Stimulated activated CD8-positive, alpha-beta memory T cell treated with anti-CD3 and anti-CD28 coated beads, Interleukin-2, amount 100 ng/mL, for 48 hours (primary cell): Measurements from ENCODE around the gene IL17REL.

ENCODE experiments used
- DNase-seq, 2 donors: peaks; one replicate each; pipeline ENCODE4 v3.0.0-alpha.2; 2020; ENCODE audit warnings: low read depth in 2 of 2

Gene IL17REL

DNA sequence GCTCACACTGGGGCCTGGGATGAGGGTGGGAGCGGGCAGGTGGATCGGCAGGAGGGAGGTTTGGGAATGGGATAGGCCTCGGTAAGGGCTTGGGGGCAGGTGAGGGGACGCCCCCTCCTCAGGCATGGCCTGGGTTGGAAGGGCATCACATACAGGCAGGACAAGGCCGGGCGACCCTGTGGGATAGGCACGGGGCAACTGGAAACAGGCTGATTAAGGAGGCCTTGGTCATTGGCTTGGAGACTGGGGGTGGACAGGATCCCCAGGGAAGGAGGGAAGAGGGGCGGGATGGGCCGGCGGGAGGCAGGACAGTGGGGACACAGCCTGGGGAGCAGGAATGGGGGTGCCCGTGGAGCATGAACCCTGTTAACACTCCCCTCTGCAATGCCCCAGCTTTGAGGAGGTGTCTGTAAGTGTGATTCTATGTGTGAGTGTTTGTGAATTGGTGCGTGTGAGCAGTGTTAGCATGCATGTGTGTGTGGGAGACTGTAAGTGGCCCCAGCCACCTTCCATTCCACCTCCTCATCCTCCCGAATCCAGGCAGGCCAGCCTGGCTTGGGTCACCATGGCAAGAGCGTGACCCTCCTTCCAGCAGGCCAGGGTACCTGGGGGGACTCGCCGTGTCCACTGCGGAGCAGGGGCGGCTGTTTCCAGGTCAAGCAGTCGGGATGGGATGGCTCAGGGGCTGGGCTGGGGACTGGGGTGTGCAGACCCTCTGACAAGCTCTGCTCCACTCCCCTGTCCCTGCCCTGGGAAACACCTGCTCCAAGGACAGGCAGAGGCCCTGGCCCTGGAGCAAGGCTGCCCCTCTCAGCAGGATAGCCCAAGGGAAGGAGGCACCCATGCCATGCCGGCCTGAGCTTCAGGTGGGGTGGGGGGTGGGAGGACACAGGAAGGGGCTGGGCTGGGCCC is 55.4 kb downstream of the IL17REL start:
- no peak for DNase-seq

- DNase-seq: no peak
Observed at GRCh38 chr22:49956418-49956770, 56.2 kb downstream of the IL17REL start.

DNA sequence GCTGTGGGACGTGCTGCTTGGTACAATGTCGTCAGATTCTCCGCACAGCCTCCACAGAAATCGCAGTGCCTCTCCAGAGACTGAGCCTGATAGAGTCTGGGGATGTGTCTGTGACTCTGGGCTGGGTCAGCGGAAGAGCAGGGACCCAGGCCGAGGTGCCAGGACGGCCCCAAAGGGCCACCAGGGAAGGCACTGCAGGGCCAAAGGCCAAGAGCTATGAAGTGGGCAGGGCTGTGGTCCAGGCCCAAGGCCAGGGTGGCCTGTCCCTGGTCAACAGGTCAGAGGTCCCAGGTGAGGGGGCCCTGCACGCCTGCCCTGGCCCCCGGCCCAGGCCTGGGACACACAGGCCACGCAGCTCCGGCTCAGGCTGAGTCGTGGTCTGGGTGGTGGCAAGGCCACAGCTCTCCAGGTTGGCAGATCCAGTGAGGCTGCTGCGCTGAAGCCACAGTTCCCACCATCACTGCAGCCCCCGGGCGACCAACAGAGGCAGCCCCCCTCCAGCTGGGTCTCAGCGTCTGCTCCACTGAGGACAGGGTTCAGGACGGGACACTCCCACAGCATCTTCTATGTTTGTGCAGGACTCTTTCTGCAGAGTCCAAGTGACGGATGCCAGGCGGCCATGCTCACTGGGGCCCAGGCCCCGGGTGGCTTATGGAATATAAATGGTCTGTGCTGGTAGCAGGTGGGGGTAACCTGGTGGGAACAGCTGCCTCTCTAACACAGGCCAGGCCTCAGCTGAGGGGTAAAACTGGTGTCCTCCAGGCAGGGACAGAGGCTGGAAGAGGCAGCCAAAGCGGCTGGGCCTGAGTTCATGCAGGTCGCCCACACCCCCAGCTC is 56.8 kb downstream of the IL17REL start:
- no peak for DNase-seq

DNA sequence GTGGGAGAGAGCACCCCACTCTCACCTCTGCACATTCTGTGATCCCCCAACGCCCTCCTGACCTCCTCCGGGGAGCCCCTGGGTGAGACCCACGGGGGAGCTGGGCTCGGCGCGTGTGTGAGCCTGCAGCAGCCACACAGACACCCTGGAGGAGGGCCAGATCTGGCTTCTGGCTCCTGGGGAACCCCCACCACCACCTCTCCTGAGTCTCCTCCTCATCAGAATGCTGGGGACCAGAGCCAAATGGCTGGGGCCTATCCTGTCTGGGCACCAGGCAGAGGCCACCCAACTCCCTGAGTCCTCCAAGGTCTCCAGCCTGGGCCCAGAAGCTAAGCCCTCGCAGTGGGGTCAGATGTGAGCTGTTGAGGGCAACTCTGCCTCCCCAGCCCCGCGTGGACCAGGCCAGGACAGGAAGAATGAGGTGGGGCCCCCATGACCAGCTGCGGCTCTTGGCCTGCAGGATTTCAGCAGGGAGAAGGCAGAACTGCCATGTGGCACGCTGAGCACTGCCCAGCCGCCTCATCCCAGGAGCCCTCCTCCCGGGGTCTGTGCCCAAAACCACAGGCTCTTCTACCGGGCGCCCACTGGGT is 57.5 kb downstream of the IL17REL start:
- no peak for DNase-seq

DNA sequence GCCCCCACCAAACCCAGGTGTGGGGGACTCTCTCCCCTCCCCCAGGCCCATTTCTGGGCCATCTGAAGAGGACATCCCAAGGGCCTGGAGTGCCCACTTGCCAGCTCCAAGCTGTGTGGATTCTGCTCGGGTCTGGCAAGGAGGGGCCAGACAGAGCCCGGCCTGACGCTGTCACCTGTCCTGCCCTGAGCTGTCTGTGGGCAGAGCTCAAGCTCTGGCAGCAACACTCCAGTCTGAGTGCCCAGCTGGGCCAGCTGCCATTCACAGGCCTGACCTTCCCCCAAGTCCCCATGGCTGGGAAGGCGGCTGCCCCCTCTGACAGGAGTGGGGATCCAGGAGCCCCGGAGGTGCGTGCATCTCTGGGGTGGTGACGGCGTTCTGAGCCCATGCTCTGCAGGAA is 58.2 kb downstream of the IL17REL start:
- no peak for DNase-seq

- no peak for DNase-seq
Observed at GRCh38 chr22:49953680-49954344, 58.8 kb downstream of the IL17REL start.

GRCh38 chr22:49953027-49953679 is 59.4 kb downstream of the IL17REL start:
- DNase-seq: no peak

- DNase-seq: no peak
Observed at GRCh38 chr22:49951986-49952896, 60.3 kb downstream of the IL17REL start.

DNA sequence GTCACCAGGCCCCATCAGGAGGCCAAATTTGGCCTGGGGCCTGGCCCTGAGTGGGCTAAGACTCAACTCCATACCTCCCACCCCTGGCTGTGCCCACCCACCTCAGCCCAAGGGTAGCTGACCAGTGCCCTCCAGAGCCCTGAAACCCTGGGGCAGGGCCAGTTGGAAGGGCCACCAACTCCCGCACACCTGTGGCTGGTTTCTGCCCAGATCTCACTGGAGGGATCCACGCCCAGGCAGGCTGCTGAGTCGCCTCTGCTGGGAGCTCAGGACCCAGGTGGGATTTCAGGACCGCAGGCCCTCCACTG is 60.9 kb downstream of the IL17REL start:
- no peak for DNase-seq

DNA sequence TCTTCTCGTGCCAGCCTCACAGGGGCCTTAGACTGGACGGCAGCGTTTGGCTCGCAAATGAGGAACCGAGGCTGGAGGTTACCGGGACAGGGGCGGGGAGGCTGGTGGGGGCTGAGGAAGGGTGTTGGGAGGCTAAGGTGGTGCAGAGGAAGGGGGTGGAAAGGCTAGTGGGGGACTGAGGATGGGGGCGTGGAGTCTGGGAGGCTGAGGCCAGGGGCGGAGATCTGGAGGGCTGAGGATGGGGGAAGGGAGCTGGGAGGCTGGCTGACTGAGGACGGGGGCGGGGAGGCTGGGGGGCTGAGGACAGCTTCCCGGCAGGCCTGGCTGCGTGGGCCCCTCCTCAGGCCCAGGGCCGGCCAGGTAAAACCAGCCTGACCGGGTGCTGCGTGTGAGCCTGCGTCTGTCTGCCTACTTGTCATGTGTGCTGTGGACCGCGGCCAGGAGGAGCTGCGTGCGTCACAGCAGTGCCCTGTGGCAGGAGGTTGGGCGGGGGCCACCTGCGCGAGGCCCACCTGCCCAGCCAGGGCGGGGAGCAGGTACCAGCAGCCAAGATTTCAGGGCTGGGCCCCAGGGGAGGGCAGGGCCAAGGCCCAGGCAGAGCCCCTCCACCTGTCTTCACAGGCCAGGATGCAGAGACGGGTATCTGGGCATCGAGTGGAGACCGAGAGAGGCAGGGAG is 61.4 kb downstream of the IL17REL start:
- peak in 1 of 2 donors; percentile 91 for DNase-seq

DNA sequence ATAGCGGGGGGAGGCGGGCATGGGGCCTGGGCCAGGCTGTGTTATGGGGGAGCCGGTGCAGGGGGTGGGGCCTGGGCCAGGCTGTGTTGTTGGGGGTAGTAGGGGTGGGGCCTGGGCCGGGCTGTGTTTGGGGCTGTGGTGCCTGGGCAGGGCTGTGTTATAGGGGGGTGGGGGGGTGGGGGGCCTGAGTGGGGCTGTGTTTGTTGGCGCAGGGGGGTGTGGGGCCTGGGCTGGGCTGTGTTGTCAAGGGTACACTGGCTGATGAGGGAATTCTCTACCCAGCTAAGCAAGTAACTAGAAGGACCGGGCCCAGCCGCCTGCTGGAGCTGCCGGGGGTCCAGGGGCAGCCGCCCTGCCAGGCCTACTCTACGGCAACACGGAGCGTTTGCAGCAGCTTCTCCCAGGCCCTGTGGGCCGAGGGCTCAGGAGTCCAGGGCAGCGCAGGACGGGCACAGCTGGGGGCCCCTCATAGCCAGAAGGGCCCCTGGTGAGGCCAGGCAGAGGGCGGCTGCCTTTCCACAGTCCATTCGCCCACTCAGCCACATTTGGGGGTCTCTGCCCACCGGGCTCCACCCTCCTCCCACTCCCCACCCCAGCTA is 62.1 kb downstream of the IL17REL start:
- DNase-seq: no peak

DNA sequence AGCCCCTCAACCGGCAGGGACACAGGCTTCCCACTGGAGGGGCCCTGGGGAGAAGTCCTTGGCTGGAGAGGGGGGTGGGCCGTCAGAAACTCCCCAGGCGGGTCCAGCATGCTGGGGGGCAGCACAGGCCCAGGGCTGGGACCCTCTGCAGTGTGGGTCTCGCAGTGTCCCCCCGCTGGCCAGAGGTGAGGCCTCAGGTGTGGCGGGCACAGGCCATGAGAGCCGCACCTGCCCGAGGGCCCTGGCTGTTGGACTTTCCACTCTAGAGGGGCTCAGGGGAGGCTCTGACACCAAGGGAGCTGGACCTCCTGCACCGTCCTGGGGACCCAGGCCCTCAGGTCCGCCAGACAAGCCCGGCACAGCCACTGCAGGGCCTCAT is 62.7 kb downstream of the IL17REL start:
- DNase-seq: no peak

DNA sequence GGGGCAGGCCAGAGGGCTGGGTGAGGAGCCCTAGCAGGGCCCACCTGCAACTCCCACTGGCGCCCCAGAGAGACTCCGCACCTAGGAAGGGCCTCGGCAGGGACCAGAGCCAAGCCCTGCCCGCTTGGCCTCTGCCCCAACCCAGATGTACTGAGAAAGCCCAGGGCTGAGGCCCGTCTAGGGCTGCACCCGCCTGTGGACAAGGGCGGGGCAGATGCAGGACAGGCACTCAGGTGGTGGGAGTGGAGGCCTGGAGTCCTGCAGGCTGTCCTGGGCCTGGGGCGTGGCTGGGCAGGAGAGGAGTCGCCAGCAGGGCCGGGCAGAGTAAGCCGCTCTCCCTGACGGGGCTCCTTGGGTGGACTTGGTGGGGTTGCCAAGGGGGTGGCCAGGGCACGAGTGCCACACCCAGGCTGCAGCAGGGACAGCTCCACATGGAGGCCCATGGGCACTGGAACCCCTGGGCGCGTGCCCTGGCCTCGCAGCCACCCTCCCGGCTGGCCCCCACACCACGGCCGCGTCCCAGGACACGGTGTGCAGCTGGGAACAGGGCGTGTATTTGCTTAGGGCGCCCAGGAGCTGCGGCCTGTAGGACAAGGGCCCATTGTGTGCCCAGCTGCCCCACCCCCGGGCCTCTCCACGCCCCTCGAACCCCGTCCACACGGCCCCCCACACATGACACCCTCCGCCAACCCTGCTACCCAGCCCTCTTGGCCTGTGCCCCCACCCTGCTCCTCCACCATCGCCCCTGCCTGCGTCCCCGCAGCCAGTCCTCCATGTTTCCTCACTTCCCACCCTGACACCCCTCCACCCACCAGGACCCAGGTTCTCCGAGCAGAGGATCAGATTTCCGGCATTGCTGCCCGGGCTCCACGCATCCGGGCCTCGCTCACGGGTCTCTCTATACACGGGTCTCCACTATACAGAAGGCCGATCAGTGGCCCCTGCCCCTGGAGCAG is 63.3 kb downstream of the IL17REL start:
- no peak for DNase-seq

GRCh38 chr22:49948116-49948957 is 64.2 kb downstream of the IL17REL start:
- DNase-seq: no peak

DNA sequence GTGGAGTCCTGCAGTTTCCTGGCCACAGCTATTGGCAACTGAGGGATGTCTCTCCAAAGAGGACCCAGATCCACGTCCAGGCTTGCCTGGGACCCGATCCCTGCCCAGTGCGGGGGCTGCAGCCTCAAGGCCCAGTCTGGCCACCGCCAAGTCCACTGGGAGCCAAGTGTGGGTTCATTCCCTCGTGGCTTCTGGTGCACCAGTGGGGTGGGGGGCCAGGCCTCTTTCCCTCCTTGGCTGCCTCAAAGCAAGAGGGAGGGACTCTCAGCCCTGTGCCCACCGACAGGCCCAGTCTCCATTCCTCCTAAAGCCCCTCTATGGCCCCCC is 65.3 kb downstream of the IL17REL start:
- no peak for DNase-seq

DNA sequence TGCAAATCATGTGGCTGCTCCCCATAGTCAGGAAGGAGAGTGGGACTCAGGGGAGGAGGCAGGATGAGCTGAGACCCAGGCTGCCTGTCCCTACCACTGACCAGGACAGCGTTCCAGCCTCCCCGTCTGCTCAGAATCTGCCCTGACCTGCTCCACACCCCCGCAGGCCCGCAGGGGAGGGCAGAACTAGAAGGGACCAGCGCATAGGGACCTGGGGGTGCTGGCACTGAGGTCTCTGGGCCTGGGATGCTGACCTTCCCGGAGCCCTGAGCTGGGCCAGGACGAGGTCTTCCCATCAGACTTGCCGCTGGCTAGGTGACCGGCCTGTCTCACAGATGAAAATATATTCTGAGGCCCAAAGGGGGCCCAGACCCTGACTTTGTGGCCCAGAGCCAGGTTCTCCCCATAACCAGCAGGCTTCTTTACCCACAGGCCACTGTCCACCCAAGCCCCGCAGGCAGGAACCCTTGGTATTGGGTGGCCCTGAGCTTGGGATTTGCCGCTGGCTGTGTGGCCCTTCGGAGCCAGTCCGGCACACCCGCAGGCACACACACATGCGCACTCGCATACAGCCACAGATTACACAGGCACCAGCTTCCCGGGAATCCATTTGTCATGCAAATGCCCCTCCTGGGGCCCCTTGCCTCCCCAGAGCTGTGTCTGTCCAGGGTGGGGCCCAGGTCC is 65.8 kb downstream of the IL17REL start:
- DNase-seq: no peak
